ENCODE results near the gene NUP210. TPM values are rescaled to one million over a fixed set of nuclear protein-coding genes. Genes with fewer than 3 reads are reported as not detected.
A peak's percentile ranks its signal among the peaks of the same experiment; 100 is the strongest.

The NUP210 gene
- total RNA-seq, 1 experiment from 2014 or later = 0.32 TPM

GRCh38 chr3:13285007-13285567 is 135.0 kb downstream of the NUP210 start:
- H3K9me3 ChIP-seq (replicated peaks) = no peaks in the 10 kb centered on the region; the same call in 1 of the 2 replicates
- no peaks in the 10 kb centered on the region for H3K27me3 ChIP-seq
- no peaks in the 10 kb centered on the region for H3K36me3 ChIP-seq
- H3K27ac ChIP-seq = no peak overlapping the region
- H3K4me3 ChIP-seq = no peak overlapping the region
- no peak for DNase-seq
- peaks cover 17% of the 10 kb centered on the region for H3K4me1 ChIP-seq

- Histone ChIP-seq H3K4me3 (no peak overlapping the region), H3K27ac (no peak overlapping the region), H3K4me1 (peaks cover 6% of the 10 kb centered on the region), H3K36me3 (no peaks in the 10 kb centered on the region), H3K9me3 (replicated peaks) (no peaks in the 10 kb centered on the region; the same call in 1 of the 2 replicates), H3K27me3 (no peaks in the 10 kb centered on the region)
- DNase-seq = no peak
Measured at GRCh38 chr3:13283877-13284264, 136.3 kb downstream of the NUP210 start.

GRCh38 chr3:13282986-13283876 is 136.9 kb downstream of the NUP210 start:
- no peak for DNase-seq
- peaks cover under 1% of the 10 kb centered on the region; the same call in 1 of the 2 replicates for H3K4me1 ChIP-seq
- H3K4me3 ChIP-seq = no peak overlapping the region
- no peaks in the 10 kb centered on the region for H3K27me3 ChIP-seq
- no peaks in the 10 kb centered on the region for H3K36me3 ChIP-seq
- no peaks in the 10 kb centered on the region; the same call in 1 of the 2 replicates for H3K9me3 ChIP-seq (replicated peaks)
- H3K27ac ChIP-seq = no peak overlapping the region

GRCh38 chr3:13282358-13282985 is 137.7 kb downstream of the NUP210 start:
- peaks cover 4% of the 10 kb centered on the region; the same call in 1 of the 2 replicates for H3K27me3 ChIP-seq

GRCh38 chr3:13281507-13282357 is 138.4 kb downstream of the NUP210 start:
- DNase-seq = no peak
- Histone ChIP-seq H3K9me3 (replicated peaks) (no peaks in the 10 kb centered on the region; the same call in 1 of the 2 replicates), H3K27me3 (peaks cover 7% of the 10 kb centered on the region; the same call in 1 of the 2 replicates), H3K4me1 (peaks cover 9% of the 10 kb centered on the region), H3K27ac (no peak overlapping the region), H3K4me3 (no peak overlapping the region), H3K36me3 (no peaks in the 10 kb centered on the region)

More at GRCh38 chr3:13282358-13282985, 137.7 kb downstream of the NUP210 start:
- Histone ChIP-seq H3K36me3 (no peaks in the 10 kb centered on the region), H3K4me3 (no peak overlapping the region), H3K4me1 (peaks cover 4% of the 10 kb centered on the region), H3K9me3 (replicated peaks) (no peaks in the 10 kb centered on the region; the same call in 1 of the 2 replicates), H3K27ac (no peak overlapping the region)
- DNase-seq = no peak

- DNase-seq = no peak
- no peaks in the 10 kb centered on the region for H3K9me3 ChIP-seq (replicated peaks)
- H3K4me3 ChIP-seq = no peak overlapping the region
- H3K27me3 ChIP-seq = peaks cover 13% of the 10 kb centered on the region; the same call in 1 of the 2 replicates
- peaks cover 15% of the 10 kb centered on the region for H3K4me1 ChIP-seq
- H3K27ac ChIP-seq = no peak overlapping the region
- no peaks in the 10 kb centered on the region for H3K36me3 ChIP-seq
Measured at GRCh38 chr3:13280811-13281506, 139.2 kb downstream of the NUP210 start.

GRCh38 chr3:13280122-13280790 is 139.9 kb downstream of the NUP210 start:
- no peak overlapping the region for H3K27ac ChIP-seq
- H3K9me3 ChIP-seq (replicated peaks) = no peaks in the 10 kb centered on the region
- DNase-seq = no peak
- H3K27me3 ChIP-seq = peaks cover 13% of the 10 kb centered on the region; the same call in 1 of the 2 replicates
- H3K4me1 ChIP-seq = peaks cover 15% of the 10 kb centered on the region
- no peaks in the 10 kb centered on the region for H3K36me3 ChIP-seq
- no peak overlapping the region for H3K4me3 ChIP-seq

- peaks cover 13% of the 10 kb centered on the region; the same call in 1 of the 2 replicates for H3K27me3 ChIP-seq
Measured at GRCh38 chr3:13279532-13279910, 140.6 kb downstream of the NUP210 start.

GRCh38 chr3:13278783-13279531 is 141.2 kb downstream of the NUP210 start:
- no peak for DNase-seq

More at GRCh38 chr3:13279532-13279910, 140.6 kb downstream of the NUP210 start:
- H3K4me3 ChIP-seq = no peak overlapping the region
- H3K4me1 ChIP-seq = peaks cover 15% of the 10 kb centered on the region
- no peaks in the 10 kb centered on the region for H3K36me3 ChIP-seq
- no peaks in the 10 kb centered on the region for H3K9me3 ChIP-seq (replicated peaks)
- H3K27ac ChIP-seq = no peak overlapping the region
- DNase-seq = no peak

GRCh38 chr3:13277860-13278531 is 142.1 kb downstream of the NUP210 start:
- H3K27ac ChIP-seq = no peak overlapping the region
- H3K9me3 ChIP-seq (replicated peaks) = no peaks in the 10 kb centered on the region
- no peaks in the 10 kb centered on the region for H3K36me3 ChIP-seq
- H3K4me3 ChIP-seq = no peak overlapping the region
- H3K4me1 ChIP-seq = peaks cover 15% of the 10 kb centered on the region
- DNase-seq = no peak
- H3K27me3 ChIP-seq = peaks cover 16% of the 10 kb centered on the region; the same call in 1 of the 2 replicates

More at GRCh38 chr3:13278783-13279531, 141.2 kb downstream of the NUP210 start:
- Histone ChIP-seq H3K4me3 (no peak overlapping the region), H3K27me3 (peaks cover 13% of the 10 kb centered on the region; the same call in 1 of the 2 replicates), H3K27ac (no peak overlapping the region), H3K9me3 (replicated peaks) (no peaks in the 10 kb centered on the region), H3K36me3 (no peaks in the 10 kb centered on the region), H3K4me1 (peaks cover 15% of the 10 kb centered on the region)

GRCh38 chr3:13277196-13277813 is 142.8 kb downstream of the NUP210 start:
- H3K27ac ChIP-seq = no peak overlapping the region
- no peaks in the 10 kb centered on the region for H3K36me3 ChIP-seq
- peak in 1 of 2 experiments; percentile 50 for DNase-seq
- H3K27me3 ChIP-seq = peaks cover 19% of the 10 kb centered on the region; the same call in 1 of the 2 replicates
- peaks cover 15% of the 10 kb centered on the region for H3K4me1 ChIP-seq
- no peak overlapping the region for H3K4me3 ChIP-seq
- no peaks in the 10 kb centered on the region for H3K9me3 ChIP-seq (replicated peaks)
